Body of pancreas (tissue), 4 donors: ENCODE data around the gene SYNJ2. TPM values are rescaled to one million over a fixed set of nuclear protein-coding genes. Genes with fewer than 3 reads are reported as not detected.

Experiments
- ATAC-seq: fragments of 150-250 bp; one replicate; pipeline ENCODE4 v1.9.1; 2016
- DNase-seq, 4 donors: peaks; one replicate each; pipeline ENCODE4 v3.0.0-alpha.2; 2019
- H3K27ac ChIP-seq, 4 donors: fragments of 200-600 bp; sonication (generic); 1 replicate in 3 of 4; 2 replicates in 1 of 4; pipeline versions ENCODE4 v1.5.1 to v1.6.1; 2016 to 2019; ENCODE audit warnings: mild to moderate bottlenecking in 1 of 4, mixed read lengths in 1 of 4, moderate library complexity in 1 of 4
- H3K27me3 ChIP-seq, 2 donors: fragments of 200-600 bp; sonication (generic); one replicate each; pipeline ENCODE4 v1.6.0; 2016; ENCODE audit warnings: mild to moderate bottlenecking in 1 of 2
- H3K36me3 ChIP-seq, 2 donors: fragments of 200-600 bp; sonication (generic); replicated peaks in 1 of 2; 2 replicates each; pipeline ENCODE4 v1.5.1; 2016; ENCODE audit warnings: low read depth in 2 of 2; ENCODE audit not compliant: insufficient read depth in 1 of 2
- H3K4me1 ChIP-seq: fragments of 200-600 bp; sonication (generic); one replicate; pipeline ENCODE4 v1.6.0; 2016
- H3K4me3 ChIP-seq, 2 donors: fragments of 200-600 bp; sonication (generic); 1 replicate in 1 of 2; 2 replicates in 1 of 2; pipeline ENCODE4 v1.5.1; 2016 to 2019
- H3K9me3 ChIP-seq, 3 donors: fragments of 200-600 bp; sonication (generic); 1 replicate in 2 of 3; 2 replicates in 1 of 3; pipeline ENCODE4 v1.5.1; 2016
- CTCF ChIP-seq, 7 experiments: fragments of 450-650 bp in 4 of 7; fragments of 200-600 bp in 3 of 7; sonication (generic) in 3 of 7; IDR thresholded peaks; one replicate each; pipeline ENCODE4 v1.5.1; 2016 to 2019; ENCODE audit warnings: antibody characterized with exemption in 7 of 7
- POLR2A ChIP-seq, 3 donors: fragments of 450-650 bp; IDR thresholded peaks; one replicate each; pipeline ENCODE4 v1.6.1; 2016; ENCODE audit warnings: antibody characterized with exemption in 3 of 3, mild to moderate bottlenecking in 2 of 3
- WGBS, 2 donors: methylation state at CpG; one replicate each; pipeline ENCODE4 v1.1.5; 2017; 5-methylcytosine and 5-hydroxymethylcytosine counted together
- intact Hi-C: fragments of 100-400 bp; cut with DNase I; formaldehyde crosslinking; loops from one replicate; pipeline ENCODE4 v1.15.1; 2023
- total RNA-seq, 2 donors: library from RNA; depleted of rRNA; stranded (reverse); fragments of >200 nt; gene quantifications; one replicate each; pipeline ENCODE4 v1.1.0, GENCODE V29; 2016

The SYNJ2 gene
- total RNA-seq, 2 donors from 2014 or later = 12.2 to 14.8 TPM

- WGBS, 2 donors = 92 to 95% methylated on average over 11 to 12 of the region's 12 CpGs
- no peaks in the 10 kb centered on the region for H3K27me3 ChIP-seq
- no peak overlapping the region for H3K27ac ChIP-seq
- TF ChIP-seq POLR2A (IDR thresholded peaks at IDR 0.05) = no peak
- no peak for TF ChIP-seq CTCF (IDR thresholded peaks at IDR 0.05)
- ATAC-seq (no peak), DNase-seq (no peak)
- intact Hi-C loops = no loop called here
- peaks cover 15% of the 10 kb centered on the region for H3K4me1 ChIP-seq
- H3K9me3 ChIP-seq = no peaks in the 10 kb centered on the region
- no peaks in the 10 kb centered on the region for H3K36me3 ChIP-seq
- no peak overlapping the region for H3K4me3 ChIP-seq
Measured at GRCh38 chr6:157956171-157956730, 25.4 kb upstream of the SYNJ2 start.

- Histone ChIP-seq H3K36me3 (no peaks in the 10 kb centered on the region), H3K9me3 (no peaks in the 10 kb centered on the region), H3K4me3 (no peak overlapping the region), H3K27me3 (no peaks in the 10 kb centered on the region), H3K27ac (no peak overlapping the region), H3K4me1 (peaks cover 4% of the 10 kb centered on the region)
- 82 to 92% methylated on average over 1 of the region's 1 CpG for WGBS, 2 donors
- DNase-seq (no peak), ATAC-seq (no peak)
- TF ChIP-seq POLR2A (IDR thresholded peaks at IDR 0.05) (no peak), CTCF (IDR thresholded peaks at IDR 0.05) (no peak)
- intact Hi-C loops = no loop called here
Measured at GRCh38 chr6:157959451-157960227, 22.0 kb upstream of the SYNJ2 start.

GRCh38 chr6:157961153-157961831, 20.4 kb upstream of the SYNJ2 start:
- Histone ChIP-seq H3K27me3 (no peaks in the 10 kb centered on the region), H3K4me3 (no peak overlapping the region), H3K27ac (no peak overlapping the region), H3K36me3 (no peaks in the 10 kb centered on the region), H3K4me1 (no peaks in the 10 kb centered on the region), H3K9me3 (no peaks in the 10 kb centered on the region)
- WGBS, 2 donors = 87 to 96% methylated on average over 5 of the region's 5 CpGs
- ATAC-seq = no peak
- intact Hi-C loops = no loop called here
- TF ChIP-seq POLR2A (IDR thresholded peaks at IDR 0.05) = no peak
- TF ChIP-seq CTCF (IDR thresholded peaks at IDR 0.05) = no peak
- no peak for DNase-seq

GRCh38 chr6:157961832-157962575, 19.7 kb upstream of the SYNJ2 start:
- H3K27me3 ChIP-seq = no peaks in the 10 kb centered on the region
- WGBS, 2 donors = 86 to 93% methylated on average over 13 of the region's 13 CpGs
- intact Hi-C loops = no loop called here
- no peak for DNase-seq
- no peak overlapping the region for H3K4me3 ChIP-seq
- no peaks in the 10 kb centered on the region for H3K36me3 ChIP-seq
- H3K9me3 ChIP-seq = no peaks in the 10 kb centered on the region
- no peak overlapping the region for H3K27ac ChIP-seq
- no peak for ATAC-seq
- no peaks in the 10 kb centered on the region for H3K4me1 ChIP-seq
- no peak for TF ChIP-seq CTCF (IDR thresholded peaks at IDR 0.05)
- no peak for TF ChIP-seq POLR2A (IDR thresholded peaks at IDR 0.05)
